Fibroblast of peridontal ligament (primary cell): ENCODE measurements around the gene KANSL3.
"Not testable (repeated sequence)": the region's sequence is repeated elsewhere in the genome, so short reads cannot be mapped to it uniquely, and the experiment has no call there.

ENCODE experiments used
- DNase-seq: peaks from one replicate; pipeline ENCODE4 v3.0.0-alpha.2; 2010; ENCODE audit errors: extremely low read depth

KANSL3 gene

GRCh38 chr2:96654791-96655190 is 16.7 kb upstream of the KANSL3 start:
- DNase-seq, result not testable (repeated sequence)

GRCh38 chr2:96651793-96652192 is 13.7 kb upstream of the KANSL3 start:
- no peak for DNase-seq

- DNase-seq, result no peak
These were observed 11.2 kb upstream of the KANSL3 start for GRCh38 chr2:96649342-96649741.

- DNase-seq, result no peak
These were observed 10.3 kb upstream of the KANSL3 start for GRCh38 chr2:96648306-96648930.

GRCh38 chr2:96647681-96648080 is 9.6 kb upstream of the KANSL3 start:
- DNase-seq, result no peak

- DNase-seq, result peak; percentile 49
These were observed 4.7 kb upstream of the KANSL3 start, which contains the start of gene FER1L5 for GRCh38 chr2:96642564-96643360. Gene FER1L5, plus strand, starts transcription at chr2:96642764. Its CDS starts 73 bp downstream, at chr2:96642837.

GRCh38 chr2:96637385-96638143 is 548 bp downstream of the KANSL3 start:
- DNase-seq, result peak; percentile 87

GRCh38 chr2:96636551-96637171 is 1.5 kb downstream of the KANSL3 start:
- peak; percentile 45 for DNase-seq

- no peak for DNase-seq
These were observed 4.5 kb downstream of the KANSL3 start for GRCh38 chr2:96633641-96634040.

GRCh38 chr2:96631804-96632435 is 6.2 kb downstream of the KANSL3 start:
- peak; percentile 92 for DNase-seq

GRCh38 chr2:96626553-96626942 is 11.6 kb downstream of the KANSL3 start:
- DNase-seq, result peak; percentile 40

GRCh38 chr2:96625571-96626552 is 12.2 kb downstream of the KANSL3 start:
- DNase-seq, result peak; percentile 65

- peak; percentile 19 for DNase-seq
These were observed 15.0 kb downstream of the KANSL3 start for GRCh38 chr2:96623116-96623515.

- no peak for DNase-seq
These were observed 15.6 kb downstream of the KANSL3 start for GRCh38 chr2:96622544-96622943.

GRCh38 chr2:96618596-96619283 is 19.4 kb downstream of the KANSL3 start:
- DNase-seq, result peak; percentile 99

- DNase-seq, result no peak
These were observed 21.1 kb downstream of the KANSL3 start for GRCh38 chr2:96617012-96617411.

- no peak for DNase-seq
These were observed 21.6 kb downstream of the KANSL3 start for GRCh38 chr2:96616535-96616934.

GRCh38 chr2:96616128-96616527 is 22.0 kb downstream of the KANSL3 start:
- DNase-seq, result no peak
